GM21576 (cell line): ENCODE measurements around the gene ZNF142.
"Not testable (repeated sequence)": the region's sequence is repeated elsewhere in the genome, so short reads cannot be mapped to it uniquely, and the experiment has no call there.

ENCODE experiments used
- ATAC-seq: cut with Tn5 transposase; IDR thresholded peaks from one replicate; pipeline ENCODE4 v1.9.1; 2021; ENCODE audit warnings: mild to moderate bottlenecking, moderate library complexity; ENCODE audit not compliant: unreplicated experiment

Gene ZNF142

DNA sequence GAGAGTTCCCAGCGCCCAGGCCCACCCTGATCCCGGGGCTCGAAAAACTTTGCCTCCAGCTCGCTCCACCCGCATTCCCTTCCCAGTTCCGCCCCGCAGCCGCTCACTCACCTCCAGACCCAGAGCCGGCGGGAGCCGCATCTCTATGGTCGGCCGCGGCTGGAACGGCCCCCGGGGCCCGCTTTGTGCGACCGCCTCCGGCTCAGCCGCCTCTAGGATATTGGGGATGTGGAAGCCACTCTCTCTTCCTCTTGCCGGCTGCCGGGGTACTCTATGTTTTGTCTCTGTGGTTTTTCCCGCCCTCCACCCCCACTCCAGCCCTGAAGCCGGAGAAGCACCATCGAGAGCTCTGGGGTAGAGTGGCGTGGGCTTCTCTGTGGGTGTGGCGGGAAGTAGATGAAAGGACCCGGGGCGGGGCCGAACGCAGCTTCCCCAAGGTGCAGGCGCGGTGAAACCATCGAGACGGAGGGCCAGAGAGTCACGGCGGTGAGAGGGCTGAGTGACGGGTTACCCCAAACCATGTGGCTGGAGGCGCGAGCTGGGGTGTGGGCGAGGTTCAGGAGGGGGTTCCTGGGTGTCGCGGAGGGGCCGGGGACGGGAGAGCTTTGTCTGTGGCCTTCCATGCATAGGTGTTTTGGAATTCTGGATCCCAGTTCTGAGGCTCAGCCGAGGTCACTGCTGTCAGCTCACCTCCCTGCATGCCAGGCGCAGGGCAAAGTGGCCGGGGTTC, at the start of gene ZNF142, which contains the start of gene BCS1L:
Gene ZNF142, minus strand, starts transcription at position 366 of the 730 bp plus-strand sequence. CDS start 3,194 bp downstream, outside the sequence.
Gene BCS1L, plus strand, starts transcription at position 426 of the 730 bp plus-strand sequence. CDS start 1,305 bp downstream, outside the sequence.
- ATAC-seq = peak; percentile 94

DNA sequence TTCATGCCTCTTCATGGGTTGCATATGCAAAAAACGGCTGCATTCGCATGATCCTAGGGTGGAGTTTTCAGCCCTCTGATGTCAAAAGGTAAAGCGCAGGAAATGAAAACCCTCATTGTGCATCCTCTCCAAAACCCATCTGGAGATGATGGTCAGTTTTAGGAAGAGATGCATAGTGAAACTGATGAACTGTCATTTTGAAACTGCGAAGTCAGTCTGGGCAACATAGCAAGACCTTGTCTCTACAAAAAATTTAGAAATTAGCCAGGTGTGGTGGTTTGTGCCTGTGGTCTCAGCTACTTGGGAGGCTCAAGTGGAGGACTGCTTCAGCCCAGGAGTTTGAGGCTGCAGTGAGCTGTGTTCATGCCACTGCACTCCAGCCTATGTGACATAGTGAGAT, 48.7 kb upstream of the ZNF142 start:
- no peak for ATAC-seq

- no peak for ATAC-seq
These were observed 43.9 kb upstream of the ZNF142 start for GRCh38 chr2:218703341-218703740.

DNA sequence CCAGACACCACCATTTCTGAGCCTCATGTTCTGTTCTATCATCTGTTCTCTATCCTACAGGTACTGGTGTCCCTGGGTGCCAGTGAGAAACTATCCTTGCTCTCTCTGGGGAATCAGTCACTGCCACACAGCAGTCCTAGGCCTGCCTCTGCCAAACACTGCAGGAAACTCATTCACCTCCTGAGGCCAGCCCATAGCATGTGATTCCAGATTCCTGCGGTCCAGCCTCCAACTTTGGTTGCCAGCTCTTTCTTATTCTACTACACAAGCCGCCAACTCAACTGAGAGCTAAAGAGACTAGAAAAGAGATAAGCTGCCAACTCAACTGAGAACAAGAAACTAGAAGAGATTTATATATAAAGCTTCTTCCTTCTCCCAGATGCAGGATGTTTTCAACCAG, 42.4 kb upstream of the ZNF142 start:
- ATAC-seq = no peak

DNA sequence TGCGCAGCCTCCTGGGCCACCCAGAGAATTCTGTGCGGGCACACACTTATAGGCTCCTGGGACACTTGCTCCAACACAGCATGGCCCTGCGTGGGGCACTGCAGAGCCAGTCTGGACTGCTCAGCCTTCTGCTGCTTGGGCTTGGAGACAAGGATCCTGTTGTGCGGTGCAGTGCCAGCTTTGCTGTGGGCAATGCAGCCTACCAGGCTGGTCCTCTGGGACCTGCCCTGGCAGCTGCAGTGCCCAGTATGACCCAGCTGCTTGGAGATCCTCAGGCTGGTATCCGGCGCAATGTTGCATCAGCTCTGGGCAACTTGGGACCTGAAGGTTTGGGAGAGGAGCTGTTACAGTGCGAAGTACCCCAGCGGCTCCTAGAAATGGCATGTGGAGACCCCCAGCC, 39.5 kb upstream of the ZNF142 start:
- no peak for ATAC-seq

- ATAC-seq = no peak
These were observed 35.2 kb upstream of the ZNF142 start for GRCh38 chr2:218694405-218695145.

DNA sequence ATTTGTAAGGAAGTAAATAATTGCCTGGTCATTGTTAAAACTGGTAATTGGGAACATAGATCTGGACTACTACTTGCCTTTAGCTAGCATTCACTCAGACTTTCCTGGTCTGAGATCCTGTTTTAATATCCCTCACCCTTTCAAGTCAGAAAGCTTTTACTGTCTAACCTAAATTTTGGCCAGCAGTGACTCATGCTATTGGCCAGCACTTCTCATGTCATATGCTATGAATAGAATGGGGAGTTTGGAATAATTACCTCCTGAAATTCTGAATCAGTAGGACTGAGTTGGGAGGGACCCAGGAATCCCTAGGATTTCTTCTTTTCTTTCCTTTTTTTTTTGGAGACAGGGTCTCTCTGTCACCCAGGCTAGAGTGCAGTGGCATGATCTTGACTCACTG, 31.8 kb upstream of the ZNF142 start:
- no peak for ATAC-seq

GRCh38 chr2:218687400-218688060, 28.1 kb upstream of the ZNF142 start:
- not testable (repeated sequence) for ATAC-seq

- no peak for ATAC-seq
These were observed 20.6 kb upstream of the ZNF142 start for GRCh38 chr2:218680061-218680460.

DNA sequence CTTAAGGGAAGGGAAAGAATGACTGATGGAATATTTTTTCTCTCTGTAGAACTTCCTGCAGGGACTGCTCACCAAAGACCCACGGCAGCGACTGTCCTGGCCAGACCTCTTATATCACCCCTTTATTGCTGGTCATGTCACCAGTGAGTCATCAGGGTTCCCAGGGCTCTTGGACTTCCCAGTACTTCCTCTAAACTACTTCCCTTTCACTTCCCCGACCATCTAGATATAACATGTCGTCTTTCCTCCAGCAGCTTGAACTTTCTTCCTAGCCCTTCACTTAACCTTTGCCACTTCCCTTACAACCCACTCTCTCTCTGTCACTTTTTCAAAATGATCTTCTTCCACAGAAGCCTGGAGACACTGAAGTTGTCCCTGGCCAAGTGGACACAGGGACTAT, 19.7 kb upstream of the ZNF142 start:
- no peak for ATAC-seq

DNA sequence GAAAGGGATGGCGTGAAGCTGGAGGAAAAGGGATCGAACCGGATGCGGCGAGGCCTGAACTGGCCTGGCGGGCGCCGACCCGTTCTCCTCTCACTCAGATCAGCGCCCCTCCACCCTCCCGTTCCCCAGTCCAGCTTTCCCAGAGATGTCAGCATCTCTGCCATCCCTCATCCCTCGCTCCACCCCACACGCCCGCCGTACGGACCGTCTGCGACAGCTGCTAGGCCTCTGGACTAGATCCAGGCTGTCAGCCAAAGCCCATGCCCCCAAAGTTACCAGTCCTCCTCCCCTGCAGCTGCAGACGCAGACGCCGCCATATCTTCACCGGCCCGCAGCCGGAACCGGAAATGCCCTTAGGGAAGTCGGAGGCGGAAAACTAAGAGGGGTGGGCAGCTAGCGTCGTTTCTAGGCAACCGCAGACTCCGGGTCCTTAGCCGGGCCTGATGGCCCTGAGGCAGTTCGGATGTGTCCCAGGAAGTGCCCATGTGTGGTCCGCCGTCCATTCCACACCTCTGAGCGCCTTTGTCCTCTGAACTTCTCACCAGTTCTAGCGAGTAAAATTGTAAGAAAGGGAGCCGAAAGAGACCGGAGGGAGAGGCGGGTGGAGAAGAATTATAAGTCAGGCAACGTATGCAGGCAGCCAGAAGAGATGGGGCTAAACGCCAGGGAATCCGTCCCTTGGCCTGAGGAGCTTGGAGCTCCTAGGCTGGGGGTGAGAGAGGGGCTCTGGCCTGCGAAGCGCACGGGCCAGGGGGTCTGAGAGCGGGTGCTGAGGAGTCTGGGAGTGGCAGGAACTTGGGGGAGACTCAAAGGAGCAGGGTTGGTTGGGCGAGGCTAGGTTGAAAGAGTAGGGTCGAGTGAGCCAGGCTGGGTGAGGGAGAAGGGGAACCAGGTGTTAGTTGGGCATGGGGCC, 12.5 kb upstream of the ZNF142 start, which contains the start of the genes RNF25 and STK36:
Gene RNF25, minus strand, starts transcription at position 349 of the 913 bp plus-strand sequence. Its CDS starts 32 bp downstream, at position 317.
Gene STK36, plus strand, starts transcription at position 433 of the 913 bp plus-strand sequence. CDS start 744 bp downstream, outside the sequence.
- peak; percentile 96 for ATAC-seq

DNA sequence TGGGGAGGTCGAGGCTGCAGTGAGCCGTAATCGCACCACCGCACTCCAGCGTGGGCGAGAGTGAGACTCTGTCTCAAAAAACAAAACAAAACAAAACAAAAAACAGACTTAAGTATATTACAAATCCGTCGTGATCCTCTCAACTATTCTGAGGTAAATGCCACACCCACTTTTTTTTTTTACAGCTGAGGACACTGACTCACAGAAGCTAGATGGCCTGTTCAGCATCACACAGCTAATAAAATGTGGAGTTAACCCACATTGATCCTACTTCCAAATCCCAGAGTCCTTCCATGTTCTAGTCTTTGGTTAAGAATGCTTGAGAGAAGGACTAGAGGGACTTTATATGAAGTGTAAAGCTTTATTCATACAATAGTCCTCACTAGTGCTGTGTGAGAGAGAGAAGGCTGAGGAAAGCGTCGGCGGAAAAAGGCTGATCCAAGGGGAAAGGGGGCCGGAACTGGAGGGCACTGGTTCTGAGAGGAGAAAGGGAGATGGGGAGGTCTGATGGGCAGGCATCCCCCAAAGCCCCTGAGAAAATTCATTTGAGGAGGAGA, 11.8 kb upstream of the ZNF142 start:
- ATAC-seq = no peak

GRCh38 chr2:218664653-218665052, 5.2 kb upstream of the ZNF142 start:
- ATAC-seq = no peak

DNA sequence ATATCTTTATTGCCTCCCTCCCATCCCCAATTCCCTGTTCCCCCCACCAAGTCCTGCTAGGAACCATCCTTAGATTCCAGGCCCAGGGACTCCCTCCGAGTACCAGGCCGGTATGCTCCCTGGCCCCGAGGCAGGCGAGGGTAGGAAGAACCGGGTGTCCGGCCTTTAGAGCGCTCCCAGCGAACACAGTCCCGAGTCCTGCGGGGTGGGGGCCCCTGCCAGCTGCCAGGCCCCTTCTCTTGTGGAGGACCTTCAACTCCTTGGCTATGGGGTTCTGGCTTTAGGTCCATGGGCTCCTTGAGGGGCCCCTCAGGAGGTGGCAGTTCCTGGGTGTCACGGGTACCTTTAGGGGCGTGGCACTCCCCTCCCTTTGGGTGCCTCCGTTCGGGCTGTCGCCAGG, 4.5 kb upstream of the ZNF142 start:
- no peak for ATAC-seq

GRCh38 chr2:218662827-218663226, 3.4 kb upstream of the ZNF142 start:
- no peak for ATAC-seq

DNA sequence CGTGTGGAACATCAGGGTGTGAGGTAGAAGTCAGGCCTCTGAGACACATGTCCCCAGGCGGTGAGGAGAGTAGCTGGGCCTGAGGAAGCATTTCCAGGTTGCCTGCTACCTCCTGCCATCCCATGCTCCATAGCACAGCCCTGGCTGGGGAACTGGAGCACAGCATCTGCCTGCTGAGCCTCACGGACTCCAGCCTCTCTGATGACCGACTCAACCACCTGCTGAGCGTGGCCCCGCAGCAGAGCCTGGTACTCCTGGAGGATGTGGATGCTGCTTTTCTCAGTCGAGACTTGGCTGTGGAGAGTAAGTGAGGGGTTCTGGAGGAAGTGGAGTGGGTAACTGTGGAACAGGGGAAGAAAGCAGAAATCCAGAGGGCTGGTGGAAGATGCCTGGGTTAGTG, 3.0 kb upstream of the ZNF142 start:
- ATAC-seq = no peak

- ATAC-seq = no peak
These were observed 550 bp upstream of the ZNF142 start for GRCh38 chr2:218659988-218660358.

DNA sequence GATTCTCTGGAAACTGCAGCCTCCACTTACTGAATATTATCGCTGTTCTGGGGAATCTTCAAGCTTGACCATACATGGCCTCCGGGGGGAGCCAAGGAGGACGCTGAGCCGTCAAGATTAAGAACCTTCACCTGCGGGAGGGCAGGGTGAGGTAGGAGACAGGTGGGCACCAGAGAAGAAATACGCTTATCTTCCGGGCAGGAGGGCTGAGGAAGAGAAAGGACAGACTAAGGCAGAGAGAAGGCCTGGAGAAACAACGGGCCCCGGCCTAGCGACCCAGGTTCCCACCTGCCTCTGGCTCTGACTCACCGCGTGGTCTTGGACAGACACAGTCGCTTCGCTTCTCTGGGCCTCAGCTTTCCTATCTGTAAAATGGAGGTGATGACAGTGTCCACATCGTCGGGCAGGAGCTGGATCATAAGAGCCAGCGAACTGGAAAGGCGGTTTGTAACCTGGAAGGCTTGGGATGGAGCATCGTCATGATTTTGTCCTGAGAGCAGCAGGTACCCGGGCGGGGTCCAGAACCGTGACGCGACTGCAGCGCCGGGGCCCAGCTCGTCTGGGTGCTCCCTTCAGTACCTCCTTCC, 659 bp downstream of the ZNF142 start:
- peak; percentile 42 for ATAC-seq

DNA sequence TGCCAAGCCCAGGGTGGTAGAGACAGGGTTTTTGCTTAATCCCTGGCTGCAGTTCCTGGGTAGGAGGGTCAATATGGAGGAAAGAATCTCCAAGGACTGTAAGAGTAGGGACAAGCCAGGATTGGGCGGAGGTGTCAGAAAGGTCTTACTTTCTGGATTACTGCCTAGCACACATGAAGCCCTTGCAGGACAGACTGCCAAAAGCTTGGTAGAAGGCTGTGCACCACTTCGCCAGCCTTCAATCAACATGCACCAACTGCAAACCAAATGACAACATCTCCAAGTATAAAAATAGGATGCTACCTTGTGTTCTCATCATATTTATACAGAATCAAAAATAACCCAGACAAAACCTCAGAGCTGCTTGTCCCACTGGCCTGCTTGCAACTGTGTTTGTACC, 3.7 kb downstream of the ZNF142 start:
- no peak for ATAC-seq

DNA sequence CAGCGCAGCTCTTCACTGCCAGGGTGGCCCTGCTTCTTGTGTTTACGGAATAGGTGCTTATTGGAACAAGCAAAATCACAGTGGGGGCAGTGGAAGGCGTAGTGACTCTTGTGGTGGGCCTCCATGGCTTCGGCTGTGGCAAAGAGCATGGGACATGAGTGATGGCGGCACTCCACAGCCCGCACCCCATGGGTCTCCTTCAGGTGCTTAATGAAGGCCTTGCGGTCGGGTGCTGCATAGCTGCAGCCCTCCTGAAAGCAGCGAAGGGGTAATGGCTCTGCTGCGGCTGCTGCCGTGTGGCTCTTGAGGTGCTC, 10.7 kb downstream of the ZNF142 start:
- no peak for ATAC-seq
